Sigmoid colon (tissue), 3 donors: ENCODE data around the gene CDAN1.

Experiments
- POLR2A ChIP-seq, 2 donors: fragments of 450-650 bp; IDR thresholded peaks; one replicate each; pipeline ENCODE4 v1.6.1; 2016; ENCODE audit warnings: antibody characterized with exemption in 2 of 2, mild to moderate bottlenecking in 2 of 2, moderate library complexity in 2 of 2
- TF ChIP-seq, protein P1 (sequence below), 4 experiments: fragments of 450-650 bp in 3 of 4; fragments of 200-600 bp in 1 of 4; IDR thresholded peaks; one replicate each; pipeline ENCODE4 v1.5.1; 2016 to 2019; ENCODE audit warnings: antibody characterized with exemption in 4 of 4, mild to moderate bottlenecking in 3 of 4, moderate library complexity in 2 of 4

DNA sequence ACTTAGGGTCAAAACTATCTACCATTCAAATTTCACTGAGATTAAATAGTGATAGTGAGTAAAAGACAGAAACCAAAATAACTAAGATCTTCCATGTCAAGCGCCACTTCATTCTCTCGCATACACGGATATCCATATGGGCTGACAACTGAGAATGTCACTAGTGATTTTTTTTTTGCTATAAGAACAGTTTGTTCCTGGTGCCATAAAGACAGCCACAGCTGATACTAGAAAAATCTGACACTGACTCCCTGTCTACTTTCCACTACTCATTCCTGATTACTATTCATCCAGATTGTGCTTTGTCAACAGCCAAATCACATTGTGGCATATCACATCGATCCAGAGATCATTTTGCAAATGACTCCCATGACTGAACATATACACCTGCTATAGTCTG, 45.8 kb upstream of the CDAN1 start:
- no peak for TF ChIP-seq POLR2A (IDR thresholded peaks at IDR 0.05)
- TF ChIP-seq, protein P1, sequence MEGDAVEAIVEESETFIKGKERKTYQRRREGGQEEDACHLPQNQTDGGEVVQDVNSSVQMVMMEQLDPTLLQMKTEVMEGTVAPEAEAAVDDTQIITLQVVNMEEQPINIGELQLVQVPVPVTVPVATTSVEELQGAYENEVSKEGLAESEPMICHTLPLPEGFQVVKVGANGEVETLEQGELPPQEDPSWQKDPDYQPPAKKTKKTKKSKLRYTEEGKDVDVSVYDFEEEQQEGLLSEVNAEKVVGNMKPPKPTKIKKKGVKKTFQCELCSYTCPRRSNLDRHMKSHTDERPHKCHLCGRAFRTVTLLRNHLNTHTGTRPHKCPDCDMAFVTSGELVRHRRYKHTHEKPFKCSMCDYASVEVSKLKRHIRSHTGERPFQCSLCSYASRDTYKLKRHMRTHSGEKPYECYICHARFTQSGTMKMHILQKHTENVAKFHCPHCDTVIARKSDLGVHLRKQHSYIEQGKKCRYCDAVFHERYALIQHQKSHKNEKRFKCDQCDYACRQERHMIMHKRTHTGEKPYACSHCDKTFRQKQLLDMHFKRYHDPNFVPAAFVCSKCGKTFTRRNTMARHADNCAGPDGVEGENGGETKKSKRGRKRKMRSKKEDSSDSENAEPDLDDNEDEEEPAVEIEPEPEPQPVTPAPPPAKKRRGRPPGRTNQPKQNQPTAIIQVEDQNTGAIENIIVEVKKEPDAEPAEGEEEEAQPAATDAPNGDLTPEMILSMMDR (IDR thresholded peaks at IDR 0.05) = no peak
